ELF-1 (cell line): ENCODE data around the gene SMAD9.

Experiments used
- DNase-seq: peaks from one replicate; pipeline ENCODE4 v3.0.0-alpha.2; 2016; ENCODE audit warnings: low read depth, low spot score

The SMAD9 gene

DNA sequence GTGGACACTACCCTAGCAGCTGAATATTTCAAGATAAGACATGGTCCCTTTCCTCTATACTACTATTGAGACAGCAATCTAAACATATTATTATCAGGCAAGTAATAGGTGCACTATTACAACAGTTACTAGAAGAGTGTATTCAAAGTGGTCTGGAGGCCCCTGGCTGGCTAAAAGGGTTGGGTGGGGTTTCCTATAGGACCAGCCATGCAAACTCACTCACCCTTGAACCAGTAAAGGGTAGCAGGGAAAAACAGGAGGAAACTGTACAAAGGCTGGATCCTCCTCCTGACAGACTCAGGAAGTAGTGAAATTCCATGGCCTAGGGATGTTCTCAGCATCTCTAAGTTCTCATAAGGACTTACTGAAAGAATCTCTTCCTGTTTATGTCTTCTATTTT lies 7.7 kb downstream of the SMAD9 start:
- no peak for DNase-seq

- DNase-seq, result peak; percentile 45
Observed at GRCh38 chr13:36910545-36910944, 9.5 kb downstream of the SMAD9 start.

GRCh38 chr13:36907821-36908220 lies 12.2 kb downstream of the SMAD9 start:
- no peak for DNase-seq

DNA sequence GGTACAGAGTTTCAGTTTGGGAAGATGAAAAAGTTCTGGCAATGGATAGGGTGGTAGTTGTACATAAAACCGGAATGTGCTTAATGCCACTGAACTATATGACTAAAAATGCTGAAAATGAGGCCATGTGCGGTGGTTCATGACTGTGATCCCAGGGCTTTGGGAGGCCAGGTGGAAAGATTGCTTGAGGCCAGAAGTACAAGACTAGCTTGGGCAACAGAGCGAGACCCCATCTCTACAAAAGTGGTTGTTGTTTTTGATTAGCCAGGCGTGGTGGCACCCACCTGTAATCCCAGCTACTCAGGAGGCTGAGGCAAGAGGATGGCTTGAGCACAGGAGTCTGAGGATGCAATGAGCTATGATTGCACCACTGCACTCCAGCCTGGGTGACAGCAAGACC lies 12.8 kb downstream of the SMAD9 start:
- DNase-seq, result no peak

- no peak for DNase-seq
Observed at GRCh38 chr13:36905944-36906343, 14.1 kb downstream of the SMAD9 start.

GRCh38 chr13:36903925-36904595 lies 16.0 kb downstream of the SMAD9 start:
- DNase-seq, result no peak

DNA sequence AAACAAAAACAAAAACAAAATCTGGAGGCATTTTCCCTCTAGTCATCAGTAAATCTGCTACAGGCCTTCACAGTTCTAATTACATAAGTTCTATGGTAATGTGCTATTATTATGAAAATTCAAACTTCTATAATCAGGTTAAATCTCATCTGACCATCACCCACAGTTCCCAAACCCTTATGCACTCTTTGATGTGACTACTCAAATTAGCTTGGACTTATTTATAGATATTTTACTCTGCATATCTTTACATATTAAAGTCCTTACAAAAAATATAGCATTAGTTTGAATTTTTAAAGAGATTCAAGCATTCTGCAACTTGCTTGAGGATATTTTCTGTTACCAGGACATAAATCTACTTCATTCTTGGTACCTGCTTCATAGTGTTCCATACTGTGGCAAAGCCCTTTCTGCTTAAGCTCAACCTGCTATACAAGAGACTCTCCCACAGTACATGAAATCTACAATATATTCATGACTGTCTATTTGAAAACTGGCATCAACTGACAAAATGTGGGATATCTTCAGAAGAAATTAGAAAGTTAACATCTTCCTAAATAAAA lies 22.9 kb downstream of the SMAD9 start:
- DNase-seq, result no peak

- no peak for DNase-seq
Observed at GRCh38 chr13:36891752-36892151, 28.3 kb downstream of the SMAD9 start.

DNA sequence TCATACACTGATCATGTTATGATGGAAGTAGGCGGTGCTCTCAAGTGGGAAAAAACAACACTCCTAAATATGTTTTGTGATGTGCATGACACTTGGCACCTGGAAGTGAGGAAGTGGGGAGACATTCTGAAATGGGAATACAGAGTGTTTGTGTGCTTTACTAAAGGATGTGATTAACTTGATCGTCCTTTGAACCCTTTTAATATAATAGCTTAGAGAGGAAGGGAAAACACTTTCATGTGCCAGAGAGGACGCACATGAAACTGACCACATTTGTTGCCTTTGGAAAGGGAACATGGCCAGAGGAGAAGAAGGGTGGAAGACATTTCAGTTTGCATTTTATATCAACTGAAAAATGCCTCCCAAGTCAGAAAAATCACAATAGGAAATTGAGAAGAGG lies 31.4 kb downstream of the SMAD9 start:
- no peak for DNase-seq

GRCh38 chr13:36887758-36888521 lies 32.1 kb downstream of the SMAD9 start:
- DNase-seq, result no peak

DNA sequence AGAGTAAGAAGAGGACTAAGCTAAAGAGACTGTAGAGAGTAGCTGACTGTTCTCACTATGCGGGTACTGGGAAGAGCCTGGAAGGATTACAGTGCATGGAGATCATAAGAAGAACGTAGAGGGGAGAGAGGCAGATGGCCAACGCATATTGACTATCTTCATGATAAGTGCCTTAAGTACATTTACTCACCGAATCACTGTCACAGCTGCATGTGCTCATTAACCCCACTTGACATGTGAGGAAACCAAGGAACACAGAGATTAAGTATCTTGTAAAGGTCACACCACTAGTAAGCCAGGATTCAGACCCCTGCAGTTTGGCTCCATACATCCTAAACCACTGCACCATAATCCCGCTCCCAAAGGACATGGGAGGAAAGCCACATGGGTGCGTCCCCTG lies 34.1 kb downstream of the SMAD9 start:
- no peak for DNase-seq

DNA sequence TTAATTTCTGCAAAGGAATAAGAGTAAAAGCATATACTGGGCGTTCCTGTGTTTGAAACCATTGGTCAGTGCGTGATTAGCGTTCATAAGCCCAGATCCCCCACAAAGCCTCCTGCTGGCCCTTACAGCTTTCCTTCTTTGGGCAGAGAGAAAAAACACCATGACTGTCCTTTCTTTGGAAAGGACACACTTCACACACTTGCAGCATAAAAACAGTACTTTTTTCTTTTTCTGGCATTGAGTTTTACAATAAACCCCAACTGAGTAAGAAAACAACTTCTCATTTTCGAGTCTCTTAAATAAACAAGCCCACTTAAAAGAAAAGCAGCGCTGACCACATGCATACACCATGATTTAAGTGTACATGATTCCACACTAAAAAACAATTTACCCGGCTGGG lies 35.8 kb downstream of the SMAD9 start:
- no peak for DNase-seq

GRCh38 chr13:36883824-36884223 lies 36.2 kb downstream of the SMAD9 start:
- no peak for DNase-seq

DNA sequence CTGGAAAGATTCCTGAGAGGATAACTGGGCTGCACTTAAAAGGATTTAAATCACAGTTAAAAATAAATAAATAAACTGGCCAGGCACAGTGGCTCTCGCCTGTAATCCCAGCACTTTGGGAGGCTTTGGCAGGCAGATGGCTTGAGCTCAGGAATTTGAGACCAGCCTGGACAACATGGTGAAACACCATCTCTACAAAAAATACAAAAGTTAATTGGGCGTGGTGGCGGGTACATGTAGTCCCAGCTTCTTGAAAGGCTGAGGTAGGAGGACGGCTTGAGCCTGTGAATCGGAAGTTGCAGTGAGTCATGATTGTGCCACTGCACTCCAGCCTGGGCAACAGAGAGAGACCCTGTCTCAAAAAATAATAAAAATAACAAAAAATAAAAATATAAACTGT lies 36.6 kb downstream of the SMAD9 start:
- DNase-seq, result peak; percentile 21

DNA sequence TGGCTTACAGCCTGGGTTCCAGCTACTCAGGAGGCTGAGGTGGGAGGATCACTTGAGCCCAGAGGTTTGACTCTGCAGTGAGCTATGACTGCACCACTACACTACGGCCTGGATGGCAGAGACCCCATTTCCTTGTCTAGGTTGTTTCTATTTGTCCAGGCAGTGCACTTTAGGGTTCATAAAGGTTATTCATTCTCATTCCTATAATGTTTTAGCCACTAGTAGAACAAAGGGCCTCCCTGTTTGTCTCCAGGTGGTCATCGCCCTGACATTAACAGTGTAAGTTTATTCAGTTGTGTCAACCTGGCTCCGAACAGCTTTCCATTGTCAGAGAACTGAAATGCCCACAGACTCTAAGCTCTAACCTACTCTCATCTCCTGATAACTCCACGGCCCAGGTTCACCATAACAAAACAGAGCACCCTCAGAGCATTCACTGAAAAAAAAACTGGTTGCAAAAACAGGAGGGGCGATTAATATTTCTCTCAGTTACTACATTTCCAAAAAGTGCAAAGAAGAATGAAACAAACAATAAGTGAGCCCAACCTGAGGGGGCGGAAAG lies 37.1 kb downstream of the SMAD9 start:
- DNase-seq, result no peak

DNA sequence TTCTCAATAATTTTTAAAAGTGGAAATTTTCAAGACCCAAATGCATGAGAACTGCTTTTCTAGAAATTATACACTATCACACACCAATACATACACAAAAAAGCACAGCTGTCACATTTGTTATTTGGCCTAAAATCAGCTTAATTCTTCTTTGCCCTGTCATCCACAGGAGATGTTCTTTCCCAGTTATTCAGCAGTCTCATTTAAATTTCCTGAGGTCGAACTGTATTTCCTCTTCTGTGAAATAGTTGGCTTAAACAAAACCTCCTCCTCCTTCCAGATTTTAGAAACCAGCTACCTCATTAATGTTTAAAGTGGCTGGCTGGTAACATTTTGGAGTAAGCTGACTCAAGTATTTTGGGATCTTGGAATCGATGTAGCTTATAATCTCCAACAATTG lies 39.1 kb downstream of the SMAD9 start:
- no peak for DNase-seq

DNA sequence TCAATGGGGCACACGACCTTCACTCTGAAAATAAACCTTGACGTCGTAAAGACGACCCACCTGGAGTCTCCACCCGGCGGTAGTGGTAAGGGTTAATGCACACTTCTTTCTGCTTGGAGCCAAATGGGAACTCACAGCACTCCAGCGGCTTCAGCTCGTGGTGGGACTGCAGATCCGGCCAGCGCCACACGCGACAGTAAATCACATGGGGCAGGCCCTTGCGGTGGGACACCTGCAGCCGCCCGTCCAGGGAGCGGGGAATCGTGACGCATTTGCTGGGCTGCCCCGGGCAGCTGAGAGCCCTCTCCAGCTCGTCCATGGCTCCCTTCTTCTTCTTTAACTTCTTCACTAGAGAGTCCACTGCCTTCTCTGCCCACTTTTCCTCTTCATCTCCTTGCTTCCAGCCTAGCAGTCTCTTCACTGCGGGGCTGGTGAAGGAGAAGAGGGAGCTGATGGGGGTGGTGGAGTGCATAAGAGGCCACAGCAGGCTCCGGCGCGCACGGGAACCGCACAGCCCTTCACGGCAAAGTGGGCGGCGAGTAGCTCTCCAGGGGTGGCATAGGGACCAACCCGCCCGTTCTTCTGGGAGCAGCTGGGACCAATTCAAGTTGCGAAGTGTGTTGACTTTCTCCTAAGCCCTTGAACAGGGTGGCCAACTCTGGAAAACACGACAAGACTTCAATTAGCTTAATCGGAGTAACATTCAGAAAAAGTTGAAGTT lies 40.7 kb downstream of the SMAD9 start:
- no peak for DNase-seq

DNA sequence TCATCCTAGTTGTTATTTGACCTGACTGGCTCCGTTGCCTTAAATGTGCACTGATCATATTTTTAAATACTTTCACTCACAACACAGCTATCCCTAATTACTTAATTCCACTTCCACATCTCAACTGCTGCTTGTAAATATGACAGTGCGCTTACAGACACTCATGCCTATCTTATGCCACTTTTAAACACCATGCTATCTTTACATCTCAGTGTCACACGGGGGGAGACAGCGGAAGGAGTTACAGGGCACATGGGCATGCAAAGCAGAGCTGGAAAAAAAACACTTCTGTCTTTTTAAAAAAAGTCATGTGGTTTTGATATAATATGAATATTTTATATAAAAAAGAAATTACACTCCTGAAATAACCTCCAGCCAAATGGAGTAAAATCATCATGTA lies 44.1 kb downstream of the SMAD9 start:
- no peak for DNase-seq

DNA sequence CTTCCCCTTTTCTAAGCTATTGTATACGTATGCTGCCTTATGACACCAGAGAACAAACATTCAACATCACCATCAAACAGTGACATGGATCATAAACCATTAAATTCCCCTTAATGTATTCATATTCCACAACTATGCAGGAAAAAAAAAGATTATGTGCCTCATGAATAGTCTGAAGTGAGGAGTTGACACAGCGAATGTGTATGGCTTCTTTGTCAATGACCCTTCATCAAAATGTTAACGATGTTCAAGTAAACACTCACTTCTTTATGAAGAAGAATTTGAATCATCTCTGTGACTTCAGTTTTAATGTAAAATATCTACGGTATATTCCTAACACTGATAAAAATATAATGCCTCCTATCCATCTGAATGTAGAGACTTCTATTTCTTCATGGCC lies 44.6 kb downstream of the SMAD9 start:
- no peak for DNase-seq

DNA sequence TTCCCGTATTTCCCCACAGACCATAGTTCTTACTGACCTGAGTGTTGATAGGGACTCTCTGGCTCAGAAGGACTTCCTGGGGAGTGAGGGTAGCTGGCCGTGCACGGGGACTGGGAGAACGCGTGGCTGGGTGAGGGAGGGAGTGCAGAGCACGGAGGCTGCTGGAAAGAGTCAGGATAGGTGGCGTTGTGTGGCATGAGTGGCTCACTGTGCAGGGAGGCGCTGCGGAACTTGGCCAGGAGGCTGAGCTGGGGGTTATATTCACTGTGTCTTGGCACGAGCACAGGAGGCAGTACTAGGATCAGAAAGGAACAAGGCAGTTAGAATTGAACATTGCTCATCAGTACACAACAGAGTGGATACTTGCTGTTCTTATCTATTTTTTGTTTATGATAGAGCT lies 47.4 kb downstream of the SMAD9 start:
- DNase-seq, result no peak

DNA sequence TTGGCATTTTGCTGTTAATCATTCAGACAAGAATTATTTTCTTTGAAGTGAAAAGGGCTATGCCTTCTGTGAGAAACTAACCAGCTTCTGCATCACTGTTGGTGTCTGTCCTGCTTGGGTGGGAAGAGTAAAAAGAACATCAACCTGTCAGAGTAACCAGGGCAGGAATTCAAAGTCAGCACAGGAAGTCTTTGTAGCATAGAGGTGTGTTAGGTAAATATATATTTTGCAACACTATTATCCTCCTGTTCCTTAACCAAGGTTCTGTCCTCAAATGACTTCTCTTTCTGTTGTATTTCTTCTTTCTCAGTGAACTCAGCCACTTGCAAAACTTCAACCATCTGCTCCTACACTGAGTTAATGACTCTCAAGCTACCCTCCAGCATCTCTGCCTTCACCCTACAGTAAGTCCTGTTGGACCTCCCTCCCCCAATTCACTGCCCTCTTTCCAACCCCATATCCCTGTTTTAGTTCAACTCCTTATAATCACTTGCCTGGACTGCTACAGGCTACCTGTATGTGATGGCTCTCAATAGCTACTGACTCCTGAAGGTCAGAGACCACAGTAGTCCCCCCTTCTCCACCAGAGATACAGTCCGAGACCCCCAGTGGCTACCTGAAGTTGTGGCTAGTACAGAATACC lies 49.9 kb downstream of the SMAD9 start:
- no peak for DNase-seq

GRCh38 chr13:36866232-36866631 lies 53.8 kb downstream of the SMAD9 start:
- DNase-seq, result no peak
